Naive B cell (primary cell): Measurements from ENCODE around the gene CIAPIN1. TPM values are rescaled to one million over a fixed set of nuclear protein-coding genes. Genes with fewer than 3 reads are reported as not detected.

Experiments
- ATAC-seq, 2 donors: fragments of 150-1000 bp; cut with Tn5 transposase; 2 replicates each; pipeline ENCODE4 v1.10.0; 2021; ENCODE audit warnings: low read depth in 2 of 2, mild to moderate bottlenecking in 2 of 2, moderate library complexity in 2 of 2
- DNase-seq: peaks from one replicate; pipeline ENCODE4 v3.0.0; 2022
- H3K27ac Mint-ChIP-seq, 6 donors: one replicate each; pipeline ENCODE4 v1.8.0; 2020 to 2022; ENCODE audit warnings: mild to moderate bottlenecking in 6 of 6, mixed read lengths in 6 of 6, moderate library complexity in 5 of 6, inconsistent platforms in 2 of 6
- H3K27me3 Mint-ChIP-seq, 3 donors: one replicate each; pipeline ENCODE4 v1.8.0; 2021 to 2022; ENCODE audit warnings: mixed read lengths in 3 of 3, mild to moderate bottlenecking in 1 of 3
- H3K36me3 Mint-ChIP-seq, 2 donors: one replicate each; pipeline ENCODE4 v1.8.0; 2020 to 2022; ENCODE audit warnings: mixed read lengths in 2 of 2, inconsistent platforms in 1 of 2, mild to moderate bottlenecking in 1 of 2
- H3K4me1 Mint-ChIP-seq, 3 donors: one replicate each; pipeline ENCODE4 v1.8.0; 2020 to 2022; ENCODE audit warnings: mixed read lengths in 3 of 3, inconsistent platforms in 1 of 3, mild to moderate bottlenecking in 1 of 3, moderate library complexity in 1 of 3
- H3K4me3 Mint-ChIP-seq, 8 donors: one replicate each; pipeline ENCODE4 v1.8.0; 2020 to 2022; ENCODE audit warnings: mild to moderate bottlenecking in 8 of 8, mixed read lengths in 8 of 8, moderate library complexity in 8 of 8, inconsistent platforms in 2 of 8
- H3K9me3 Mint-ChIP-seq, 7 donors: one replicate each; pipeline ENCODE4 v1.8.0; 2020 to 2022; ENCODE audit warnings: mixed read lengths in 7 of 7, mild to moderate bottlenecking in 5 of 7, inconsistent platforms in 2 of 7, moderate library complexity in 1 of 7
- polyA plus RNA-seq, 6 donors: library from polyadenylated mRNA; unstranded; fragments of 300-500 nt; fragmentation: Illumina TruSeq; gene quantifications; one replicate each; pipeline ENCODE4 v1.2.3, GENCODE V29; 2021; ENCODE audit warnings: low read depth in 6 of 6

CIAPIN1 gene
- polyA plus RNA-seq, 6 donors from 2014 or later, result 33.4 to 67.2 (median 40.9) TPM

DNA sequence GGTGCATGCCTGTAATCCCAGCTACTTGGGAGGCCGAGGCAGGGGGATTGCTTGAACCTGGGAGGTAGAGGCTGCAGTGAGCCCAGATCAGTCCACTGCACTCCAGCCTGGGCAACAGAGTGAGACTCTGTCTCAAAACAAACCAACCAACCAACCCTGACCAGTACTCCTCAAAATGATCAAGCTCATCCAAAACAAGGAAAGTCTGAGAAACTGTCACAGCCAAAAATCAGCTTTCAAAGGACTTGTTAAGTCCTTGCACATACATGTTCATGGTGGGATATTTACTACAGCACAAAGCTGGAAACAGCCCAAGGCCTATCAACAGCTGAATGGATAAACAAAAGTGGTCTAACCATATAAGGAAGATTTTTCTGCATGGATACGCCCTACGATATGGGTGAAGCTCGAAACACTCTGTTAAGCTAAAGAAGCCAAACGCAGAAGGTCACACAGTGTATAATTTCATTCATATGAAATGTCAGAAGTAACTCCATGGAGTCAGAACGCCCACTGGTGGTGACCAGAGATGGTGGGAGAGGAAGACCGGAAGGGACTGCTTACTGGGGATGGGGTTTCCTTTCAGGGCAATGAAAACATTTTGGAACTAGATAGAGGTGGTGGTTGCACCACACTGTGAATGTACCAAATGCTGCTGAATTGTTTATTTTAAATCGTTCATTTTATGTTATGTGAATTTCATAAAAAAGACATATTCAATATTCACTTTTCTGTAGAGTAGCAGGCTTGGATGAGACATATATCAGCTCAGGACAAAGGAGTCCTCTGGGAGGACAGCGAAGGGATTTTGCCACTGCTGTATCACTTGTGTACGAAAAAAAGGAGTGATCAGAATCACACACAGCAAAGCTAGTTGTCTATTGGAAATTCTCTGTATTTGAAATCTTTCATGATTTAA is 24.9 kb downstream of the CIAPIN1 start:
- peaks cover 2 to 3% of the 10 kb centered on the region in 2 donors for H3K36me3 Mint-ChIP-seq
- no peak overlapping the region for H3K27ac Mint-ChIP-seq
- H3K27me3 Mint-ChIP-seq, result no peaks in the 10 kb centered on the region
- H3K9me3 Mint-ChIP-seq, result no peaks in the 10 kb centered on the region
- no peak overlapping the region for H3K4me3 Mint-ChIP-seq
- peaks cover 9 to 21% (median 11%) of the 10 kb centered on the region in 3 donors for H3K4me1 Mint-ChIP-seq
- DNase-seq (no peak), ATAC-seq (no peak)

- Mint-ChIP-seq H3K9me3 (no peaks in the 10 kb centered on the region), H3K4me3 (peak overlapping the region in 1 of 8 donors; percentile 60), H3K27ac (peak overlapping the region in 2 of 6 donors; percentile 54 to 66), H3K4me1 (peaks cover 33 to 38% (median 33%) of the 10 kb centered on the region in 3 donors), H3K36me3 (no peaks in the 10 kb centered on the region), H3K27me3 (no peaks in the 10 kb centered on the region)
- no peak for ATAC-seq
- no peak for DNase-seq
Measured at GRCh38 chr16:57419506-57419905, 27.7 kb downstream of the CIAPIN1 start.

DNA sequence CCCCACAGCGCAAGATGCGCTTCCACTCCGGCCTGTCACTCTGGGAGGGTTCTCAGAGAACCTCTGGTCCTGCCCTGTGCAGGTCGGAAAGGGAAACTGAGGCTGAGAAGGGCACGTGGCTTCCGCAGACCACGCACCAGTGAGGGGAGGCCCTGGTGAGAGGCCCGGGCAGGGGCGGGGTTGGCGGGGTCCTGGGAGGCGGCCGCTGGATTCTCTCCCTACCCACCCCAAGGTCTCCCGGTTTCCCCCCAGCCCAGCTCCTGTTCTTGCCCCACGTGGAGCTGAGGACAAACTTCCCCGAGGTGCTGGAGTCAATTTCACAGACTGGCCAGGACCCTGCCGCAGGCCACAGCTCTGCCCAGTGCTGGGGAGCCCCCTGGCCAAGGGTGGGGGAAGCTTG is 31.1 kb downstream of the CIAPIN1 start:
- Mint-ChIP-seq H3K4me3 (peak overlapping the region in 1 of 8 donors; percentile 37), H3K27me3 (peaks cover 0 to 2% (median 0%) of the 10 kb centered on the region in 3 donors), H3K36me3 (no peaks in the 10 kb centered on the region), H3K27ac (peak overlapping the region in 3 of 6 donors; percentile 52 to 79 (median 63)), H3K4me1 (peaks cover 49 to 63% (median 49%) of the 10 kb centered on the region in 3 donors), H3K9me3 (no peaks in the 10 kb centered on the region)
- ATAC-seq, result no peak
- no peak for DNase-seq

GRCh38 chr16:57413733-57414132 is 33.5 kb downstream of the CIAPIN1 start:
- peak; percentile 13 to 20 for ATAC-seq
- Mint-ChIP-seq H3K27me3 (peaks cover 7 to 18% (median 7%) of the 10 kb centered on the region in 3 donors), H3K36me3 (no peaks in the 10 kb centered on the region), H3K27ac (peak overlapping the region; percentile 56 to 93 (median 68)), H3K4me1 (peaks cover 53 to 72% (median 60%) of the 10 kb centered on the region in 3 donors), H3K9me3 (peaks cover 0 to 1% (median 0%) of the 10 kb centered on the region in 7 donors), H3K4me3 (peak overlapping the region in 6 of 8 donors; percentile 24 to 88 (median 56))
- no peak for DNase-seq

- H3K4me1 Mint-ChIP-seq, result peaks cover 50 to 68% (median 56%) of the 10 kb centered on the region in 3 donors
- peaks cover 7 to 19% (median 8%) of the 10 kb centered on the region in 3 donors for H3K27me3 Mint-ChIP-seq
- DNase-seq, result peak; percentile 86
Measured at GRCh38 chr16:57413301-57413730, 33.9 kb downstream of the CIAPIN1 start.

DNA sequence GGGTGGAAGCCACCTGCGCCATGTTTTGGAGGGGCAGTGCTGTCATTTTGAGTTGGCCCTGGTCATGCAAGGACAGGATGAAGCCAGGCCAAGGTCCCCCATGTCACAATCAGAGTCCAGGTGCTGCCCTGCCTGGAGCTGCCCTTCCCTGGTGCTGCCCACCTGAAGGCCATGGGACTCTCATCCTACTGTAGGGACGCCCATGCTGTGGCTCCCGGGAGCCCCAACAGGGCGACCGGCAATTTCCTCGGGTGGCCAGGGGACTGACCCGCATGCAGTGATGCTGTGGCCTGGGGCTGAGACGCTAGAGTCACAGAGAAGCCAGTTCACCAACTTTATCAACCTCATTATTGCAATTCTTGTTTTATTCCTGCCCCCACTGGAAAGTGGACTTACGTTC is 34.6 kb downstream of the CIAPIN1 start:
- Mint-ChIP-seq H3K27ac (peak overlapping the region in 4 of 6 donors; percentile 26 to 93 (median 65)), H3K27me3 (peaks cover 7 to 19% (median 8%) of the 10 kb centered on the region in 3 donors), H3K9me3 (peaks cover 0 to 1% (median 0%) of the 10 kb centered on the region in 7 donors), H3K36me3 (no peaks in the 10 kb centered on the region), H3K4me3 (peak overlapping the region in 2 of 8 donors; percentile 69 to 88), H3K4me1 (peaks cover 50 to 63% (median 52%) of the 10 kb centered on the region in 3 donors)
- ATAC-seq (no peak), DNase-seq (no peak)

More at GRCh38 chr16:57413301-57413730, 33.9 kb downstream of the CIAPIN1 start:
- Mint-ChIP-seq H3K4me3 (peak overlapping the region in 6 of 8 donors; percentile 24 to 88 (median 56)), H3K27ac (peak overlapping the region; percentile 56 to 93 (median 68)), H3K9me3 (peaks cover 0 to 1% (median 0%) of the 10 kb centered on the region in 7 donors), H3K36me3 (no peaks in the 10 kb centered on the region)
- peak; percentile 97 to 98 for ATAC-seq

DNA sequence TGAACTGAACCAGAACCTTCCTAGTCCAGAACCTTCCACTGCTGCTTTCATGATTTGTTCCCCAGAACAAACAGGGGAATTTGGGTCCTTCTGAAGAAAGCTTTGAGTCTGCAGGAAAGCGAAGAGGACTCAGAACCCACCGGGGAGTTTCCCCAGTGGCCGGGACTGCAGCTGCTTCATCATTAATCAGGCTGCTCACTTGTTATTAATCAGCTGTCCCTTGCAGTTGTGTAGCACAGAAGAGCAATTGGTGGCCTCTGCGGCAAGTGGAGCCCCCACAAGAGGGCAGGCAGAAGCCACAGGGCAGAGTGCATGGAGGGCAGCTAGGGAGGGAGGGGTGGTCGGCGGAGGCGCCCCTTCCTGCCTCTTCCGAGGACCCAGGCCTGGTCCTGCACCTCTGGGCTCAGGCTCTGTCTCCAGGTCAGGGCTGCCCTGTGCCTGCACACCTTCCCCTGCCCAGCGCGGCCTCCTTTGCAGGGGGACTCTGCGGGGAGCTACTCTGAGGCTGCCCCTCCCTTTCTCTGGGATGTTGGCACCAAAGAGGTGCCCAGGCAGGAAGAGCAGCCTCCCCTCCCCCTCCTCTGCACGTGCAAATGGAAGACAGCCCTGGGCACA is 35.7 kb downstream of the CIAPIN1 start:
- Mint-ChIP-seq H3K4me3 (no peak overlapping the region), H3K27me3 (peaks cover 7 to 19% (median 8%) of the 10 kb centered on the region in 3 donors), H3K36me3 (no peaks in the 10 kb centered on the region), H3K27ac (peak overlapping the region in 3 of 6 donors; percentile 33 to 52 (median 36)), H3K9me3 (peaks cover 0 to 1% (median 0%) of the 10 kb centered on the region in 7 donors), H3K4me1 (peaks cover 40 to 53% (median 44%) of the 10 kb centered on the region in 3 donors)
- ATAC-seq, result no peak
- no peak for DNase-seq

GRCh38 chr16:57409870-57410587 is 37.2 kb downstream of the CIAPIN1 start:
- Mint-ChIP-seq H3K4me3 (peak overlapping the region in 1 of 8 donors; percentile 67), H3K4me1 (peaks cover 29 to 54% (median 40%) of the 10 kb centered on the region in 3 donors), H3K9me3 (peaks cover 0 to 1% (median 0%) of the 10 kb centered on the region in 7 donors), H3K36me3 (no peaks in the 10 kb centered on the region), H3K27ac (no peak overlapping the region), H3K27me3 (peaks cover 12 to 19% (median 13%) of the 10 kb centered on the region in 3 donors)
- no peak for DNase-seq
- no peak for ATAC-seq

- peak overlapping the region in 3 of 6 donors; percentile 56 to 70 (median 58) for H3K27ac Mint-ChIP-seq
- peaks cover 23 to 50% (median 37%) of the 10 kb centered on the region in 3 donors for H3K4me1 Mint-ChIP-seq
- peak overlapping the region in 2 of 8 donors; percentile 16 to 17 for H3K4me3 Mint-ChIP-seq
- DNase-seq (no peak), ATAC-seq (no peak)
- H3K36me3 Mint-ChIP-seq, result no peaks in the 10 kb centered on the region
- peaks cover 14 to 19% (median 16%) of the 10 kb centered on the region in 3 donors for H3K27me3 Mint-ChIP-seq
- peaks cover 0 to 1% (median 0%) of the 10 kb centered on the region in 7 donors for H3K9me3 Mint-ChIP-seq
Measured at GRCh38 chr16:57409065-57409464, 38.1 kb downstream of the CIAPIN1 start.

- DNase-seq (no peak), ATAC-seq (no peak)
- H3K4me1 Mint-ChIP-seq, result peaks cover 10 to 37% (median 24%) of the 10 kb centered on the region in 3 donors
- H3K36me3 Mint-ChIP-seq, result no peaks in the 10 kb centered on the region
- H3K9me3 Mint-ChIP-seq, result peaks cover 0 to 1% (median 0%) of the 10 kb centered on the region in 7 donors
- no peak overlapping the region for H3K27ac Mint-ChIP-seq
- H3K4me3 Mint-ChIP-seq, result no peak overlapping the region
- peaks cover 14 to 19% (median 16%) of the 10 kb centered on the region in 3 donors for H3K27me3 Mint-ChIP-seq
Measured at GRCh38 chr16:57407521-57408353, 39.4 kb downstream of the CIAPIN1 start.

DNA sequence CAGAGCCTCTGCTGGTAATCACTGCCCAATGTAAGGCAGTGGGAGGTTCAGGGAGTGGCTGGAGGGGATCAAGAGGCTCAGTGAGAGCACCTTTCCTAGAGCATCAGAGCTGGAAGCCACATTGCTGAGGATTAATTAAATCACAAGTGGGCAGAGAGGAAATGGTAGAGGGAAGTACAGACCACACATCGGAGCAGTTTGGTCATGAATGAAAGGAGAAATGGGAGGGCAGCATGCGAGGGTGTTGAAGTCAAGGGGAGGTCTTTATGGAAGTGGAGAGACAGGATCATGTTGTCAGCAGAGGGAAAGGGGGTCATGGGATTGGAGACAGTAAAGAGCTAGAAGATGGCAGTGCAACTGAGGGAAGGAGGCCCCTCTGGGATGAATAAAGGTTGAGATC is 40.3 kb downstream of the CIAPIN1 start:
- Mint-ChIP-seq H3K9me3 (peaks cover 0 to 1% (median 0%) of the 10 kb centered on the region in 7 donors), H3K4me3 (no peak overlapping the region), H3K36me3 (no peaks in the 10 kb centered on the region), H3K4me1 (peaks cover 8 to 29% (median 27%) of the 10 kb centered on the region in 3 donors), H3K27ac (no peak overlapping the region), H3K27me3 (peaks cover 14 to 19% (median 16%) of the 10 kb centered on the region in 3 donors)
- ATAC-seq (peak in 1 of 2 donors; percentile 33), DNase-seq (no peak)

- H3K27me3 Mint-ChIP-seq, result peaks cover 8 to 16% (median 14%) of the 10 kb centered on the region in 3 donors
- peaks cover 8 to 39% (median 25%) of the 10 kb centered on the region in 3 donors for H3K4me1 Mint-ChIP-seq
- ATAC-seq (no peak), DNase-seq (no peak)
- peaks cover 0 to 1% (median 0%) of the 10 kb centered on the region in 7 donors for H3K9me3 Mint-ChIP-seq
- no peaks in the 10 kb centered on the region for H3K36me3 Mint-ChIP-seq
- peak overlapping the region in 1 of 8 donors; percentile 61 for H3K4me3 Mint-ChIP-seq
- H3K27ac Mint-ChIP-seq, result peak overlapping the region in 3 of 6 donors; percentile 3 to 41 (median 3)
Measured at GRCh38 chr16:57405097-57405496, 42.1 kb downstream of the CIAPIN1 start.
